ENCODE measurements around the gene DR1.
"Not testable (repeated sequence)": the region's sequence is repeated elsewhere in the genome, so short reads cannot be mapped to it uniquely, and the experiment has no call there.

The DR1 gene

DNA sequence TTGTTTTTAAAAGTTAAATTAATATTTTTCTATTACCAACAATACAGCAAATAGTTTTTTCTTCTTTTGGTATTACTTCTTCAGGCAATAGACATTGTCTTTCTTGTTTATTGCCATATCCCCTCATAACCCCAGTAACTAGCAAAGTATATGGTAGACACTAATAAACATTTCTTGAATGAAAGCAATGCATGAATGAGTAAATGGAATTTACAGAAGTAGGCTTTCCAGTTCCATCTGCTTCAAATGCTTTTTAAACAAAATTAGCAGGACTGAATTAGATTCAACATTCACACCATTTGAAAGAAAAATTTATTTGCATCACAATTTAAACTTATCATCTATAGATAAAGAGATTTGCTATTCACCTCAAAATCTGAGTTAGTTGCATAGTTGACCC is 5.6 kb upstream of the DR1 start:
- no peak for DNase-seq

DNA sequence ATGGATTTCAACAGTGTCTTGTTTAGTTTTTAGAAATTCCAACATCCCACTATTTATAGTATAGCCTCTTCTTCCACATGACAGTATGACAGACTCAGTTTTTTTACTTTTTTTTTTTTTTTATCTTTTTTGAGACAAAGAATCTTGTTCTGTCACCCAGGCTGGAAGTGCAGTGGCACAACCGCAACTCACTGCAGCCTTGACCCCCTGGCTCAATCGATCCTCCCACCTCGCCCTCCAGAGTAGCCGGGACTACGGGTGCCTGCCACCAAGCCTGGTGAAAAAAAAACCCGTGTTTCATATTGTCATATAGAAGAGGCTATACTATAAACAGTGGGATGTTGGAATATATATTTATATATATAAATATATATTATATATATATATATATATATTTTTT is 1.2 kb upstream of the DR1 start:
- no peak for DNase-seq

DNA sequence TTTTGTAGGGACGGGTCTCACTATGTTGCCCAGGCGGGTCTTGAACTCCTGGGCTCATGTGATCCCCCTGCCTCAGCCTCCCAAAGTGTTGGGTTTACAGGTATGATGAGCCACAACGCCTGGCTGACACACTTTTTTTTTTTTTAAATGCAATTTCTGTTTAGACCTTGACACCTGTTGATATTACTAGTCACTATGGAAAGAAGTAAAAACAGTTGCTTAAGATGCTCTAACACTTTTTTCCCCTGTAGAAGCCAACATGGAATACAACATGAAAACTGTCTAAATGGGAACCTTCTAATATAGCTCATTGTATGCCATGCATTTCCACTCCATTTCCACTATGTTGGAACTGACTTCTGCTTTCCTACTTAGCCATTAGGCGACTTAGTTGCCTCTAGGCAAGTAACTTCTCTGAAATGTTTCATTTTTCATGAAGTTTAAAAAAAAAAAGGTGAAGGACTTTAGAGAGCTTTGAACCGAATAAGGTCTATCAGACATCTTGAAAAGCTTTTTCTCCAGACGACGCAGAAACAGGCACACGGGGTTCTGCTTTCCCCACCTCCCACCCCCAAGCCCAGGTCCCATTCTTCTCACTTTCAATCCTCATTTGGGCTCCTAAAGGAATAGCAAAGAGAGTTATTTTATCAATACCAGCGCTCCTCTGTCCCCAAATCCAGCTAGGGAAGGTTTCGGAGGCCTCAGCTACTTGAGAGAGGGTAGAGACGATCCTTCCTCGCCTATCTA is 648 bp upstream of the DR1 start:
- DNase-seq = no peak

- DNase-seq = no peak
Measured at GRCh38 chr1:93346421-93346993, 800 bp downstream of the DR1 start.

- DNase-seq = no peak
Measured at GRCh38 chr1:93347334-93347899, 1.7 kb downstream of the DR1 start.

DNA sequence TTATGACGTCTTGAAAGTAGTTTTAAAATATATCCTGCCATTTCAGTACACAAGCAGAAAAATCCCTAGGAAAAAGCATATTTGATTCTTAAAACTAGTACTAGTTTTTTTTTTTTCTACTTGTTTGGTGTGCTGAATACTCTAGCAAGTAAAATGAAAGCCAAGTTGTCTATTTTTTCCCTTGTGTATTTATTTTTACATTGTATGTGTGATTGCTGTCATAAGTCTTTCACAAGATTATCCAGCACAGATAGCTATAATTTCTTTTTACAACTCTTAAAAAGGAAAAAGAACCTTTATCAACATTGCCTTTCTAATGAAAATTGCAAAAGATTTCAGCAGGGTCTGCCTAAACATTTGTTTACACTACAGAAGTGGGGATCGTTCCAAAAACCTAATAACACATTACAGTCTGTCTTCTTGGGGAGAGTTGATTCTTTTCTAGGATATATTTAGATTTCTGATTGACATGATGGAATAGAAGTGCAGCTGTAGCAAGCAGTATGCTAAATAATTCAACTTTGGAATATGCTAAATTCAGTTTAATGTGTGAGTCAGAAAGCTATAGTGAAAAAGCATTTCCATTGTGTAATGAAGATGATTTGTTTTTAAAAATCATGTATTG is 2.5 kb downstream of the DR1 start:
- no peak for DNase-seq

GRCh38 chr1:93349231-93350135 is 3.8 kb downstream of the DR1 start:
- no peak for DNase-seq

DNA sequence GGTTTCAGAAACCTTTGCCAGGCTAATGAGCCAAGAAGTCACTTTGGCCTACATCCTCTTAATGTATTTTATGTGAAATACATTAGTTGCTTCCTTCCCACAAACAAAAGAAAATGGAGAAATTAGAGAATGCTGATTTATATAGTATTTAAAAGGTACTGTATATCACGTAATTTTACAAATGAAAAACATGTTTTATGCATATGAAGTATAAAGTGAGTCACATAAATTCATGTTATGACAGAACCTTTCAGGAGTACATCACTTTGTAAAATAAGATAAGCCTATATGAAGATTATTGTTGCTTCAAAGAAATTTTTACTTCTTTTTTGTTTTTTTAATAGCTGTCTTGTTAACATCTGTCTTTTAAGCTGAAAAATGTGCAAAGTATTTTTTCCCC is 4.6 kb downstream of the DR1 start:
- no peak for DNase-seq

DNA sequence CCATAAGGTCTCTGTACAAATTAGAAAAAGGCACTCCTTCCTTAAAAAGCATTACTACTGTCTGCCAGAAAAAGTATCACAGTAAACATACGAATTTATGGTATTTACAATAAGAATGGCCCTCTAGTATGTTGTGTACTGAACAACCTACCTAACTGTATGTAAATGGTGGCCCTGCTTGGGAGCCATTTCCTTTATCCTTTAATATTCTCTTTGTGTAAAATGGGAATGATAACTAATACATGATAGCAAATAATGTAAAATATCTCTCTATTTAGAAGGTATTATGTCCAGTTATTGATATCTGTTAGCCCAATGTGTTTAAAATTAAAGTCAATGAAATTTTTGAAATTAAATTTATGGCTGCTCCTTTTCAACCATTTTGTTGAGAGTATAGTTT is 5.2 kb downstream of the DR1 start:
- DNase-seq = no peak

GRCh38 chr1:93351346-93351745 is 5.6 kb downstream of the DR1 start:
- not testable (repeated sequence) for DNase-seq

- no peak for DNase-seq
Measured at GRCh38 chr1:93352376-93352775, 6.7 kb downstream of the DR1 start.

- DNase-seq = no peak
Measured at GRCh38 chr1:93353286-93353685, 7.6 kb downstream of the DR1 start.

DNA sequence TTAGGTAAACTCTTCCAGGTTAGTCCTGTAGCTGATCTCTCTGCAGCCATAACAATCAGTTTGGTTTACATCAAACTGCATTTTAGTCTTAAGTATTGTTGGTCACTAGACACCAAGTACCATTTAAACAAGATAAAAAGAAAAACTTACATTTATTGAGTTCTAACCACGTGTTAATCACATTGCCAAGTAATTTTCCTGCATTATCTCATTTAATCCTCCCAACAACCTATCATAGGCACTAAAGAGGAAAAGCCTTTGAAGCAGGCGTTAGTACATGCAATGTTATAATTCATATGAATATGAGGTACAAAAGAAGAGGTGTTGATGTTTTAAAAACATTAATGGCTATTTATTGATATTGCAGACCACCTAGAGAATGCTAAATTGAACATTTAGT is 9.0 kb downstream of the DR1 start:
- no peak for DNase-seq

DNA sequence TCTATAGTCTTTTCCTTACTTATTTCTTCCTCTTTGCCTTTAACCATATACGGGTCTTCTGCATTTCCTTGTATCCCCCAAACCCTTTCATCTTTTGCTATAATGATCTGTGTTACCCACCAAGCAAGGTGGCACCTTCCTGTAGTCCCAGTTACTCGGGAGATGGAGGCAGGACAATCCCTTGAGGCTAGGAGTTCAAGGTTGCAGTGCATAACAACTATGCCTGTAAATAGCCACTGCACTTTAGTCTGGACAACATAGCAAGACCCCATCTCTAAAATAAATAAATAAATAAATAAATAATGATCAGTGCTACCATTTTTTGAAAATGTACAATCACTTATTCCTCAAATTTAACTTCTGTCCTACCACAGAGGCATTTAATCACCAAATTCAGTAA is 11.5 kb downstream of the DR1 start:
- DNase-seq = no peak

DNA sequence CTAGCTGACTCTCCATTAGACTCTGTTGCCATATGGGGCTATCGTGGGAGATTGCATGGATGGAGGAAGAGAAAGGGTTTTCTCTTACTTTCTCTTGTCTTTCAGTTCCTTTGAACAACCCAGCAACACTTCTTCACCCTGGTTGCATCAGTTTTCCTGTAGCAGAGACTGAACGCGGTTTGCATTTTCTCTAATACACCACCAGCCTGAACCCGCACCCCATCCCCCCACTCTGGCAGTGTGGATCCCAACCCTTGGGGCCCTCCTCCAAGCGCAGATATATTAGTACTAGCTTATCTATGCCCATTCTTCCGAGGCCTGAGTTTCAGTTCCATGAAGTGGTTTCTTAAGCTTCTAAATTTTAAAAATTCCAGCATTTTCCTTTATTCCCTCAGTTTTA is 12.6 kb downstream of the DR1 start:
- DNase-seq = no peak

DNA sequence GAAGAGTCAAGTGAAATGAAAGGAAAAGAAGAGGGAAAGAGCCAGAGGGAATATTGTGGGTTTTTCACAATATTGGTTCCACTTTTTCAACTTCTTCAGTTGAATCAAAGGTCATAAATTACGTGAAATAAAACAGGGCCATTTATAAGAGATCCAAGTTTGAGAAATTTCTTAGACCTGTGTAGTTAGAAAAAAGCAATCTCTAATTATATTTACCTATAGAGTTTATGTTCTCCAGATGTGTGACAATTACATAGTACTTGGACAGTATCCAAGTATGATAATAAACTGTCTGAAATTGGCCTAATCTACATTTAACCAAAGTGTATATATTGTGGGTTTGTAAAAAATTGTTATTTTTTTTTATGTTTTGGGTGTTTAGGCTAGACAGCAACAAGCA is 14.4 kb downstream of the DR1 start:
- no peak for DNase-seq

DNA sequence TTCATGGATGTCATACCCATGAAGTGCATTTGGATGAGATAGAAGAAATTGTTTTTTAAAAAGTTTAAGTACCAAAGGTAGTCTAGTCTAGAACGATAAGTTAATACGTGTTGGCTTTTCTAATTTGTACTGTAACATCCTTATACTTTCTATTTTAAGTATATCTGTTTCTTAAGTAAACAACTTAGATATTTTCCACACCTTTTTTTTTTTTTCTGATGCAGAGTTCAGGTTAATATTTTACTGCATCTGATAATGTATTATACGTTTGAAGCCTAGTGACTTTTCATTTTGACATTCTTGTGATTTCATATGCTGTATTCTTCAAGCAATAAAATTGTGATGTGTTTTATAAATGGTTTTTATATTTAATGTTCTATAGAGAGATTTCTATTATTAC is 16.5 kb downstream of the DR1 start:
- DNase-seq = no peak

GRCh38 chr1:93365813-93366212 is 20.1 kb downstream of the DR1 start:
- DNase-seq = no peak

- no peak for DNase-seq
Measured at GRCh38 chr1:93369734-93370133, 24.0 kb downstream of the DR1 start.

DNA sequence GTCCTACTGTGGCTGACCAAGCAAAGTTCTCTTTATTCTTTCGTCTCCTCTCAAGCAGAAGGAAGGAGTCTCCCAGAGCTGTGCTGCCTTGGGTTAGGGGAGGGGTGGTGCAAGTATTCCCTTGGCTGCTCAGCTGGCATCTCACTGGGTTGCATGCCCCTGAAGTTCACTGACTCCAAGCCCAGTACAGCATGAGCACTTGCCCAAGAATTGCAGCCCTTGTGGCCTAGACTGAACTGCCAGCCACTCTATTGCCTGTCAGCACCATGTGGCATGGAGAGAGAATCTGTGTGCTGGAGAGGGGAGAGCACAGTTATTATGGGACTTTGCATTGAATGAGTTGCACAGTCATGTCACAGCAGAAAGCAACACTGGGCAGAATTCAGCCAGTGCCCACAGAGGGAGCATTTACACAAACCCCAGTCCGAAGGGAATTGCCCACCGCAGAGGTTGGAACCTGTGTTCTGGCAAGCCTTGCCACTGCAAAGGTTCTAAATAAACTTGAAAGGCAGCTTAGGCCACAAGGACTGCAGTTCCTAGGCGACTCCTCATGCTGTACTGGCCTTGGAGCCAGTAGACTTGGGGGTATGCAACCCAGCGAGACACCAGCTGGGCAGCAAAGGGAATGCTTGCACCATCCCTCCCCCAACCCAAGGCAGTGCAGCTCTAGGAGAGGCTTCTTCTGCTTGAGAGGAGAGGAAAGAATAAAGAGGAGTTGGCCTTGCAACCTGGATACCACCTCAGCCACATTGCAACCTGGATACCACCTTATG is 28.8 kb downstream of the DR1 start:
- DNase-seq = no peak

- no peak for DNase-seq
Measured at GRCh38 chr1:93384656-93385055, 38.9 kb downstream of the DR1 start.

DNA sequence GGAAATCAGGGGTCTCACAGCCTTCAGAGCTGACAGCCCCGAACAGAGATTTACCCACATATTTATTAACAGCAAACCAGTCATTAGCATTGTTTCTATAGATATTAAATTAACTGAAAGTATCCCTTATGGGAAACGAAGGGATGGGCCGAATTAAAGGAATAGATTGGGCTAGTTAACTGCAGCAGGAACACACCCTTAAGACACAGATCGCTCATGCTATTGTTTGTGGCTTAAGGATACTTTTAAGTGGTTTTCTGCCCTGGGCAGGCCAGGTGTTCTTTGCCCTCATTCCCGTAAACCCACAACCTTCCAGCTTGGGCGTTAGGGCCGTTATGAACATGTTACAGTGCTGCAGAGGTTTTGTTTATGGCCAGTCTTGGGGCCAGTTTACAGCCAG is 40.6 kb downstream of the DR1 start:
- not testable (repeated sequence) for DNase-seq
